Effector memory CD4-positive, alpha-beta T cell (primary cell): Measurements from ENCODE around the gene EXOSC7.
"Not testable (repeated sequence)": the region's sequence is repeated elsewhere in the genome, so short reads cannot be mapped to it uniquely, and the experiment has no call there.

ENCODE experiments used
- DNase-seq, 3 donors: peaks; one replicate each; pipeline ENCODE4 v3.0.0-alpha.2; 2020
- H3K27ac ChIP-seq: 2 replicates; pipeline ENCODE4 v1.7.0; 2013; ENCODE audit warnings: mild to moderate bottlenecking, low read length, moderate library complexity; ENCODE audit not compliant: insufficient read depth, poor library complexity, severe bottlenecking
- H3K27me3 ChIP-seq: replicated peaks from 2 replicates; pipeline ENCODE4 v1.7.0; 2013; ENCODE audit warnings: mild to moderate bottlenecking, low read length; ENCODE audit not compliant: insufficient read depth, control insufficient read depth, poor library complexity, severe bottlenecking
- H3K36me3 ChIP-seq: 2 replicates; pipeline ENCODE4 v1.7.0; 2013; ENCODE audit warnings: mild to moderate bottlenecking, low read length, moderate library complexity; ENCODE audit not compliant: control insufficient read depth, insufficient read depth
- H3K4me1 ChIP-seq: 2 replicates; pipeline ENCODE4 v1.7.0; 2013; ENCODE audit warnings: low read length, mild to moderate bottlenecking; ENCODE audit not compliant: control insufficient read depth, insufficient read depth, poor library complexity, severe bottlenecking
- H3K4me3 ChIP-seq: 2 replicates; pipeline ENCODE4 v1.7.0; 2013; ENCODE audit warnings: low read length, low read depth, mild to moderate bottlenecking; ENCODE audit not compliant: insufficient read depth, poor library complexity, severe bottlenecking
- H3K9me3 ChIP-seq: 2 replicates; pipeline ENCODE4 v1.7.0; 2013; ENCODE audit warnings: mild to moderate bottlenecking, low read length, moderate library complexity; ENCODE audit not compliant: control insufficient read depth

Gene EXOSC7

GRCh38 chr3:44942202-44942921 is 33.7 kb upstream of the EXOSC7 start:
- no peak for DNase-seq
- Histone ChIP-seq H3K9me3 (no peaks in the 10 kb centered on the region), H3K4me3 (no peak overlapping the region), H3K4me1 (no peaks in the 10 kb centered on the region), H3K36me3 (peaks cover 57% of the 10 kb centered on the region), H3K27ac (no peak overlapping the region), H3K27me3 (no peaks in the 10 kb centered on the region)

DNA sequence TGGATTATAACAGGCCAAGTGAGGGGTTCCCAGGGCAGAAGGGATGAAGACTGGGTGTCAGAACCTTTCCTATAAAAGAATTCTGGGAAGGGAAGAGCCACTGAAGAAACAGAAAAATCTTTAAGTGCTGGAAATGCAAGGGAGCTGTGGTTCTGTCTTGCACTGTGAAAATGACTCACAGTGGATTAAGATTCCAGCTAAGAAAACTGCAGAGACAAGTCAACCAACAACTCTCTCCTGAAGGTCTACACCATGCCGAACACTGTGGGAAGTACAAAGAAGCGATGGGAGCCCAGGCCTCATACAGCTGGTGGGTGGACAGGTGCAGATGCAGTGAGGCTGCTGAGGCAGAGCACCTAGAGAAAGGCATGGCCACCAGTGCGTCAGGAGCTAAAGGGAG is 27.8 kb upstream of the EXOSC7 start:
- no peak for DNase-seq
- Histone ChIP-seq H3K9me3 (no peaks in the 10 kb centered on the region), H3K27me3 (no peaks in the 10 kb centered on the region), H3K4me3 (no peak overlapping the region), H3K36me3 (peaks cover 17% of the 10 kb centered on the region), H3K27ac (no peak overlapping the region), H3K4me1 (no peaks in the 10 kb centered on the region)

DNA sequence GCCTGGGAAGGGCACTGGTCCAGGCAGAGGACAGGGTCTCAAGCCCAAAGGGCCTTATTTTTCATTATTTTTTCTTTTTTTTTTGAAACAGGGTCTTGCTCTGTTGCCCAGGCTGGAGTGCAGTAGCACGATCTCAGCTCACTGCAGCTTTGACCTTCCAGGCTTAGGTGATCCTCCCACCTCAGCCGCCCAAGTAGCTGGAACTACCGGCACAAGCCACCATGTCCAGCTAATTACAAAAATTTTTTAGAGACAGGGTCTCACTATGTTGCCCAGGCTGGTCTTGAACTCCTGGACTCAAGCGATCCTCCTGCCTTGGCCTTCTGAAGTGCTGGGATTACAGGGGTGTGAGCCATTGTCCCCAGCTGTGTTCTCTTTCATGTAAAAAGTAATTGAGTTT is 26.3 kb upstream of the EXOSC7 start:
- not testable (repeated sequence) for H3K36me3 ChIP-seq, H3K9me3 ChIP-seq, H3K4me3 ChIP-seq, H3K27me3 ChIP-seq, H3K4me1 ChIP-seq, H3K27ac ChIP-seq, DNase-seq

DNA sequence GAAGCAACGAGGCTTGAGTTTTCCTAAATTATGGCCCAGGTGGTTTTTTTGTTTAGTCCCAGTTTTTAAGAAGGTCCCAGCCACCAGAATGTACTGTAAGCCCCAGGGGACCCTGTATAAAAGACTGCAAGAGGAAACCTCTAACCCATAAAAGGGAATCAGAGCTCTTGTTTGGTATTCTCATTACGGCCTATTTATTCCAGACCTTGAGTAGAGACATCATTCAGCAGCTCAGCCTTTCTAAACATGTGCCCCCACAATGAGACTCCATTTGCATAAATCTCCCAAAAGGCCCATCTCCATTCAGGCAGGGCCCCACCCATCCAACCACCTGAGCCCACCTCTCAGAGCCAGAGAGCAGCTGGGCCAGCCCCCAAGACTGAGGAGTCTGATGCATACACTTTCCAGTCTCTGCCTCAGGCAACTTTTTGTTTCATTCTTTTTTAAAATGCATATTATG is 25.7 kb upstream of the EXOSC7 start:
- DNase-seq = no peak
- H3K36me3 ChIP-seq = peaks cover 7% of the 10 kb centered on the region
- H3K4me1 ChIP-seq = no peaks in the 10 kb centered on the region
- H3K27me3 ChIP-seq = no peaks in the 10 kb centered on the region
- H3K9me3 ChIP-seq = no peaks in the 10 kb centered on the region
- no peak overlapping the region for H3K27ac ChIP-seq
- no peak overlapping the region for H3K4me3 ChIP-seq

GRCh38 chr3:44952689-44953088 is 23.4 kb upstream of the EXOSC7 start:
- DNase-seq = no peak
- no peak overlapping the region for H3K4me3 ChIP-seq
- no peaks in the 10 kb centered on the region for H3K27me3 ChIP-seq
- H3K9me3 ChIP-seq = no peaks in the 10 kb centered on the region
- no peak overlapping the region for H3K27ac ChIP-seq
- peaks cover 5% of the 10 kb centered on the region for H3K36me3 ChIP-seq
- H3K4me1 ChIP-seq = no peaks in the 10 kb centered on the region

GRCh38 chr3:44954304-44954703 is 21.7 kb upstream of the EXOSC7 start:
- peaks cover 19% of the 10 kb centered on the region for H3K36me3 ChIP-seq
- no peak for DNase-seq
- no peak overlapping the region for H3K4me3 ChIP-seq
- H3K9me3 ChIP-seq = no peaks in the 10 kb centered on the region
- H3K27me3 ChIP-seq = no peaks in the 10 kb centered on the region
- no peak overlapping the region for H3K27ac ChIP-seq
- no peaks in the 10 kb centered on the region for H3K4me1 ChIP-seq

DNA sequence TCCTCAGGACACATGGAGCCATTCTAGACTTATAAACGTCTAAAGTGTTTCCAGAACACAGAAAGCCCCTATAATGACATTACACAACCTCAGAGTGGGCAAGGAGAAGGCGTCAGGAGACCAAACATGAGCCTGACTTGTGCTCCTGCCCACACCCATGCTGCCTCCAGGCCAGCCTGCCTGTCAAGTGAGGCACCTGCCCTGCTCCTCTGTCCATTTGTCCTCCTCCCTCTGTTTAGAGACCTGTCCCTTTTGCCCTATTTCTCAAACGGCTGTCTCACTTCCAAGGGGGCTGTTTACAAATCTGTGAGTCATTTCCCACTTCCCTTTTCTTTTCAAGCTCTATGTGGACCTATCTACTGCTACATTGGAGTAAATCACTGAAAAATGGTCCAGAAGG is 21.1 kb upstream of the EXOSC7 start:
- H3K36me3 ChIP-seq = peaks cover 19% of the 10 kb centered on the region
- H3K4me3 ChIP-seq = no peak overlapping the region
- no peaks in the 10 kb centered on the region for H3K9me3 ChIP-seq
- H3K4me1 ChIP-seq = no peaks in the 10 kb centered on the region
- H3K27me3 ChIP-seq = no peaks in the 10 kb centered on the region
- no peak overlapping the region for H3K27ac ChIP-seq
- DNase-seq = no peak

DNA sequence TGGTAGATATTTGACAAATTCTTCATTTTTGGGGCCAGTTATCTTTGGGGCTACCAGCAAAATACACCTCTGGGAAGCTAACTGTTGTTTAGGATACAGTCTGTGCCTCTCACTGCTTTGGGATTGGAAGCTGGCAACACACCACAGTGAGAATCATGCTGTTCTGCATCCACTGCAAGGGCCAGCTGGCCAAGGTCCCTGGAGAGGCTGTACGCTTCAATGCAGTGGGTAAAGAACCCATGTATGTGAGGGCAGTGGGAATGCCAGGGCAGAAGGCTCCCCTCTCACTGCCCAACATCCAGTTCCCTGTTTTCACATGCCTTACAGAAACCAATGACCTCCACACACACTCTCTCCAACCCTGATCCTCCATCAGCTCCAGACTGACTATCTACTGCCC is 20.1 kb upstream of the EXOSC7 start:
- no peak for DNase-seq
- Histone ChIP-seq H3K4me3 (no peak overlapping the region), H3K9me3 (no peaks in the 10 kb centered on the region), H3K36me3 (peaks cover 19% of the 10 kb centered on the region), H3K27ac (no peak overlapping the region), H3K4me1 (no peaks in the 10 kb centered on the region), H3K27me3 (no peaks in the 10 kb centered on the region)

GRCh38 chr3:44957986-44958385 is 18.1 kb upstream of the EXOSC7 start:
- peaks cover 4% of the 10 kb centered on the region for H3K4me1 ChIP-seq

GRCh38 chr3:44958386-44958785 is 17.7 kb upstream of the EXOSC7 start:
- no peak overlapping the region for H3K4me3 ChIP-seq
- no peak for DNase-seq
- H3K27ac ChIP-seq = no peak overlapping the region
- peaks cover 5% of the 10 kb centered on the region for H3K4me1 ChIP-seq
- no peaks in the 10 kb centered on the region for H3K27me3 ChIP-seq
- H3K9me3 ChIP-seq = no peaks in the 10 kb centered on the region
- H3K36me3 ChIP-seq = peaks cover 19% of the 10 kb centered on the region

More at GRCh38 chr3:44957986-44958385, 18.1 kb upstream of the EXOSC7 start:
- no peak for DNase-seq
- H3K4me3 ChIP-seq = no peak overlapping the region
- no peaks in the 10 kb centered on the region for H3K9me3 ChIP-seq
- H3K27ac ChIP-seq = no peak overlapping the region
- peaks cover 19% of the 10 kb centered on the region for H3K36me3 ChIP-seq
- no peaks in the 10 kb centered on the region for H3K27me3 ChIP-seq
